Activated CD4-positive, alpha-beta T cell treated with anti-CD3 and anti-CD28 coated beads, Interleukin-2, amount 50 U/mL, for 24 hours (primary cell): ENCODE results near the gene HCN2.

ENCODE experiments used
- DNase-seq, 2 donors: peaks; one replicate each; pipeline ENCODE4 v3.0.0-alpha.2; 2020; ENCODE audit warnings: low read depth in 1 of 2, low spot score in 1 of 2

Gene HCN2

GRCh38 chr19:633786-634639 lies 44.3 kb downstream of the HCN2 start:
- DNase-seq, result no peak

- DNase-seq, result no peak
Observed at GRCh38 chr19:634975-635652, 45.4 kb downstream of the HCN2 start.

GRCh38 chr19:638906-639252 lies 49.2 kb downstream of the HCN2 start:
- DNase-seq, result no peak

- DNase-seq, result peak; percentile 91 to 94
Observed at GRCh38 chr19:639253-640160, 49.8 kb downstream of the HCN2 start, which contains the start of gene FGF22. TSS of gene FGF22 (plus strand) at chr19:639879. CDS start at chr19:639926, 47 bp downstream.

- no peak for DNase-seq
Observed at GRCh38 chr19:640161-640558, 50.5 kb downstream of the HCN2 start.

GRCh38 chr19:640606-641189 lies 51.0 kb downstream of the HCN2 start:
- no peak for DNase-seq

GRCh38 chr19:641702-642101 lies 52.0 kb downstream of the HCN2 start:
- no peak for DNase-seq

GRCh38 chr19:642767-643727 lies 53.4 kb downstream of the HCN2 start:
- DNase-seq, result no peak

- no peak for DNase-seq
Observed at GRCh38 chr19:643736-644135, 54.1 kb downstream of the HCN2 start.

- DNase-seq, result no peak
Observed at GRCh38 chr19:644363-644762, 54.7 kb downstream of the HCN2 start.

GRCh38 chr19:644789-645188 lies 55.1 kb downstream of the HCN2 start:
- no peak for DNase-seq

- no peak for DNase-seq
Observed at GRCh38 chr19:645912-646778, 56.5 kb downstream of the HCN2 start.

GRCh38 chr19:646779-647565 lies 57.3 kb downstream of the HCN2 start:
- DNase-seq, result no peak

GRCh38 chr19:647566-648284 lies 58.0 kb downstream of the HCN2 start:
- no peak for DNase-seq

GRCh38 chr19:648305-648704 lies 58.6 kb downstream of the HCN2 start:
- DNase-seq, result no peak

- no peak for DNase-seq
Observed at GRCh38 chr19:648904-649801, 59.5 kb downstream of the HCN2 start.

- no peak for DNase-seq
Observed at GRCh38 chr19:650121-650520, 60.4 kb downstream of the HCN2 start.
